Activated T-cell treated with anti-CD3 and anti-CD28 coated beads for 24 hours (primary cell): ENCODE results near the gene LY6G6C.

ENCODE experiments used
- DNase-seq: peaks from one replicate; pipeline ENCODE4 v3.0.0-alpha.2; 2020; ENCODE audit warnings: low read depth

LY6G6C gene

DNA sequence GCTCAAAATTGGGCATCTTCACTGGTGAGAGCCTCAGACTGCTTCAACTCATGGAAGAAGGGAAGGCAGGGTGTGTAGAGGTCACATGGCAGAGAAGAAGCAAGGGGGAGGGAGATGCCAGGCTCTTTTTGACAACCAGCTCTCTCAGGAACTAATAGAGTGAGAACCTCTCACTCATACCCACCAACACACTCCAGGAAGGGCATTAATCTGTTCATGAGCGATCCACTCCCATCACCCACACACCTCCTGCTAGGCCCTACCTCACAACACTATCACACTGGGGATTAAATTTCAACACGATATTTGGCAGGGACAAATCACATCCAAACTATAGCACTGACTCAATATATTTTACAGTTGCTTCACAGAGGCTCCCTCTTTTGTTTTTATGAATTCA, 20.3 kb upstream of the LY6G6C start:
- no peak for DNase-seq

DNA sequence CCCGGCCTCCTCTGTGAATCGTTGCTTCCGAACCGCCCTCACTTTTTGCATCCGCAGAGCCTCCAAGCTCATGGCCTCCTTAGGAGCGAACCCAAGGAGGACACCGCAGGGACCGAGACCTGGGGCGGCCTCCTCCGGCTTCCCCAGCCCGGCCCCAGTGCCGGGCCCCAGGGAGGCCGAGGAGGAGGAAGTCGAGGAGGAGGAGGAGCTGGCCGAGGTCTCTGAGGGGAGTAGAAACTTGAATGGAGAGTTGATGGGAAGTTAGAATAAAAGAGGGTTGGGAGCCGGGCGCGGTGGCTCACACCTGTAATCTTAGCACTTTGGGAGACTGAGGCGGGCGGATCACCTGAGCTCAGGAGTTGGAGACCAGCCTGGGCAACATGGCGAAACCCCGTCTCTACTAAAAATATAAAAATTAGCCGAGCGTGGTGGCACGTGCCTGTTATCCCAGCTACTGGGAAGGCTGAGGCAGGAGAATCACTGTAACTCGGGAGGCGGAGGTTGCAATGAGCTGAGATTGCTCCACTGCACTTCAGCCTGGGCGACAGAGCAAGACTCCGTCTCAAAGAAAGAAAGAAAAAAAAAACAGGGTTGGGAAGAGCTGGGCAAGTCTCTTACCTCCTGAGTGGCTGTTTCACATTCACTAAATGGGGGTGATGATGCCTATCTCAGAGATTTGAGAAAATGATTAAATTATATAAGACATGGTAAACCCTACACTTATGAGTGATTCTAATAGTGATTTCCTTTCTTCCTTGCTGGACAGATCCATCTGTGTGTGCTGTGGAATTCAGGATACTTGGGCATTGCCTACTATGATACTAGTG, 19.1 kb upstream of the LY6G6C start:
- DNase-seq = no peak

DNA sequence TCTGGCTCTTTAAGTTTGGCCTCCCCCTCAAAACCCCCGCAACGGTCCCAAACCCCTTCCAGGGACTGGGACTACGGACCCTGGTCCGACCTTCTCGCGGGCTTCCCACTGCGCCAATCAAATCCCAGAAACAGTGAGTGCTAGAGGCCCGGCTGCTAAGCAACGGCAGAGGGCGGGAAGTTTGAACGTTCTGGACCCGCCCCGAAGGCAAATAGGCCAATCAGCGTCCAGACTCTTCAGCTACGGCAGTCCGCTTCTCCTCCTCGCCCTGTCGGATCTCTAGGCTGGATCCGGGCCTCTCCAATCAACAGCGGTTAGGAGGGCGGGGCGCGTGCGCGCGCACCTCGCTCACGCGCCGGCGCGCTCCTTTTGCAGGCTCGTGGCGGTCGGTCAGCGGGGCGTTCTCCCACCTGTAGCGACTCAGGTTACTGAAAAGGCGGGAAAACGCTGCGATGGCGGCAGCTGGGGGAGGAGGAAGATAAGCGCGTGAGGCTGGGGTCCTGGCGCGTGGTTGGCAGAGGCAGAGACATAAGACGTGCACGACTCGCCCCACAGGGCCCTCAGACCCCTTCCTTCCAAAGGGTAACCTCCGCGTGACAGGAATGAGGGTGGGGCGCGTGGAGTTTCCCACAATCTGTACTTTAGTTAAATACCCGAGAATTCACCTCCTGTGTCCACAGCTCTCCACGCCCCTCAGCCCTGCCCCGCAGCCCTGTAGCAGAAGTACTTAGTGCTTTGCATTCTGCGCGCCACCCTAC, 18.3 kb upstream of the LY6G6C start, which contains the start of gene MSH5:
Gene MSH5 (plus strand): TSS at position 367 of the 758 bp plus-strand sequence. CDS start 462 bp downstream, outside the sequence.
- DNase-seq = peak; percentile 95

GRCh38 chr6:31737991-31738979, 16.7 kb upstream of the LY6G6C start:
- peak; percentile 48 for DNase-seq

- no peak for DNase-seq
These were observed 15.9 kb upstream of the LY6G6C start for GRCh38 chr6:31737315-31737990.

DNA sequence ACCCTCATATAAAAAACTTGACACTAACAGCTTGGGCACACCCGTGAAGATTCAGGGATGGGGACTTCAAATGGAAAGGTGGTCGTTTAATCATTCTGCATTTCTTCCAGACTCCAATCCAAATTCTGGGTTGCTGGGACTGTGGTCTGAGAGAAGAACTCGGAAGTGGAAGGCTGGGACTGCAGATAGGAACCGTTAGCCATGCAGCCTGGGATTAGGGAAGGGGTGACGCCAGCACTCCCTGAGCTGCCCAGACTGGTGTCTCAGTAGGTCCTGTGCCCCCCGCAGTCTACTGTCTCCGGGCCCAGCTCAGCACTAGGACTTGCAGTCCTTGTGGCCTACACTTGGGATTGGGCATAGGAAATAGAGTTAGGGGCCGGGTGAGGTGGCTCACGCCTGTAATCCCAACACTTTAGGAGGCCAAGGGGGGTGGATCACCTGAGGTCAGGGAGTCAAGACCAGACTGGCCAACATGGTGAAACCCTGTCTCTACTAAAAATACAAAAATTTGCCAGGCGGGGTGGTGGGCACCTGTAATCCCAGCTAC, 15.3 kb upstream of the LY6G6C start:
- no peak for DNase-seq

DNA sequence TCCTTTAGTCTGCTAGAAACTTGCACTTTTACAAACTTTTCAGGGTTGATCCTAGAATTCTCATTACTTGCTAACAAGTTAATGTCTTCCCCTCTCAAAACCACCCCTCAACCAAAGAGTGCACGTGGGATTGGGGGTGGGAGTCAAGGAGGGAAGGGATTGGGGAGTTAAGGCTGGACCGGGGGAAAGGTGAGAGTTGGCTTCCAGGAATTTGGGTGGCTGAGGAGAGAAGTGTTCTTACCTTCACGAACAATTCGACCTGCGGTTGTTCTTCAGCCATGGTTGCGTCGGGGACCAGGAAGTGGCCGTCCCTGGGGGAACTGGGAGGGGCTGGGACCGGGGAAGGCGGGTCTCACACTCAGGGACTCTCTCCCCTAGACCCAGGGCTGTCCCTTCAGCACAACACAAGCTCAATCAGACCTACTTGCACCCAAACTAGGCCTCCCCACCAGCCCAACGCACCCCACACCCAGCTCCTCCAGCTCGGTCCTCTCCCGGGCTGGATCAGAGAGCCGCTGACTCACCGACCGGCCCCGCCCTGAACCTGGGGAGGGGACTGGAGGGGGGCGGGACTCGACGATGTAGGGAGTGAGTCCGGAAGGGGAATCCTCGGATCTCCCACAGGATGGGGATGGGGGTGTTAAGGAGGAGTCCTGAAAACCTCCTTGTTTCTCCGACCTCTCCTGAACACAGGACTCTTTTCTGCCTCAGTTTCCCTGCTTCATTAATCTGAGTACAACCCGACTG, 14.6 kb upstream of the LY6G6C start, which contains the start of gene CLIC1:
Gene CLIC1 (minus strand): TSS at position 510 of the 747 bp plus-strand sequence. CDS start 230 bp downstream, at position 280.
- DNase-seq = peak; percentile 75

- DNase-seq = peak; percentile 46
These were observed 13.4 kb upstream of the LY6G6C start for GRCh38 chr6:31734821-31735406.

GRCh38 chr6:31734247-31734820, 12.8 kb upstream of the LY6G6C start:
- DNase-seq = no peak

DNA sequence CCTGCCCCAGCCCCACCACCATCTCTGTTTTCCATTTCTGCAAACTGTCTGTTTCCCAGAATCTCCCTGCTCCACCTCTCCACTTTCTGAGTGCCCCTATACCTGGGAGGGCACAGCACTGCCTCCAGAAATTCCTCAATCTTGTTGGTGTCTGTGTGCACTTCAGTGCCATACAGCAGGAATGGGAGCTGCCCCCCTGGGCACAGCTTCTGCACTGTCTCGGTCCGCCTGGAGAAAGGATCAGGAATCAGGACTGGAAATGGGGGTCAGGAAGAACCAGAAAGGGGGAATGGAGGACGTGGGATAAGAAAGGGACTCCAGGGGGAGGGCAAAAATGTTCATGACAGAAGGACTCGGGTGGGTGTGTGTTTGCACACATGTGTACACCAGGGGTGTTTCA, 12.2 kb upstream of the LY6G6C start:
- DNase-seq = no peak

DNA sequence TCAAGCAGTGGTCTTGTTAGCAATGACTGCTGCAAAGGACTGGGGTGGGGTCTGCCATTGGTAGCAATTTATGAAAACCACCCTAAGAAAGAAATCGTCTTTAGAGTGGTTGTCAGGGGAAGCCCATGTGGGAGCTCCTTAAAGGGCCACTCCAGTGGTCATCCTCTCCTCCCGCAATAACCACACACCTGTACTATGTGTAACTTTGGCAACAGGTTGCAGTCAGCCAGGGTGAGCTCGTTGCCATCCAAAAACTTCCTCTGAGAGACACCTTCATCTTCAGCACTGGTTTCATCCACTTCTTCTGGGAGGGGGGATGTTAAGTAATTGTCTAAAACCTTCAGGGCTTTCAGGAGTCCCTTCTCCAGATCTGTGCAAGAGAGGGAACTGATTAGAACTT, 10.5 kb upstream of the LY6G6C start:
- no peak for DNase-seq

GRCh38 chr6:31730631-31731086, 9.1 kb upstream of the LY6G6C start:
- no peak for DNase-seq

DNA sequence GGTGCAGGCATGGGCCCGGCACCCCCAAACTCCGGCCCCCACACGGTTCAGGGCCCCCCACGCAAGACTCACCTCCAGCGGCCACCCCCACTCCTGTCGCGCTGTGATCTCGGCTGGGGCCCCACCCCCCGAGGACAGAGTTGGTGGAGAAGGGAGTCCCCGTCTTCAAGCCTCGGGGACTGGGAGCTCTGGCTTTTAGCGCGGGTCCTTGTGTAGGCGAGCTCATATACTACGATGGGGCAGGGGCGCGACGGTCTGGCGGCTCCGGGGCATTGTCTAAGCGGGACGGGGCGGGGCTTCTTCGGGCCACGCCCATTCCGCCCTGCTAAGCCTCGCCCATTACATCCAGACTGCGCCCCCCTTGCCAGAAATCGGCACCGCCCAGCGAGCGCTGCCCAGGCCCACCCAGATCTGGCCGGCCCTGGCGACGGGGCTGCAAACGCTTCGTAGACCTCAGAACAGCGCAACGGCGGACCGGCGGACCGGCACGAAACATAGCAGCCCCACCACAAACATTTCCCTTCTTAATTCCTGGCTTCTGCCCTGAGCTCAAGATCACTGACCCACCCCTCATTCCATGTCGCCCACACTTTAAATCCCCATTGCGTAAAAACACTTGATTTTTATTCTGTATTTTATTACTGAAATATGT, 8.6 kb upstream of the LY6G6C start:
- DNase-seq = peak; percentile 48

- DNase-seq = peak; percentile 66
These were observed 8.0 kb upstream of the LY6G6C start for GRCh38 chr6:31729515-31729978.

DNA sequence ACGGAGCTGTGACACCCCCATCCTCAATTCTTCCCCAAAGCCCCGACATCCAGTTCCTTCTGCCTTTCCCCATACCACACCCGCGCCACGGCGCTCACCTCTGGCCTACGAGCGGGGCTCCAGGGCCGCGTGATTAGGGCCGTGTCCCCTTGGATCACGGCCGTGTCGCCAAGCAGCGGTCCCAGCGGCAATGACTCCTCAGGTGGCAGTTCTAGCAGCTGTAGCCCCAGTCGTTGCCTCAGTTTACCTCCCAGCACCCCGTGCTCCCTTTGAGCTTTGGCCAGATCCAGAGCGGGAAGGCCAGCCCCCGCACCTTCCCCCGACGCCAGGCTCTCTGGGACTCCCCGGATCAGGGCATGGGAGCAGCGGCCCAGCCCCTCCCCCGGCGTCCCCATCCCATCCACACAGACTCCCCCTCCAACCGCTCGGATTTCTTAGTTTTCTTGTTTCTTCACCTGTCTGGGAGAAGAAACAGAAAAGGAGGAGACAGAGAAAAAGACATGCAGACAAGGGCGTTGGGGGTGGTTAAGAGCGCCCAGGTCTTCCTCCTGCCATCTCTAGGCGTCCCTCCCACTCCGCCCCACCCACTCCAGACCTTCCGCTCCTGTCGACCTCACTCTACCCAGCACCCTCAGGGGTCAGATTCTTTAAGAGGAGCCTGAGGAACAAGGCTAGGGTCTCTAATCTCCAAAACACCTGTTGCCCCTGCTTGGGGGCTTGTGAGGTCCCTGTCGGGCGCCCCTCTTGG, 7.4 kb upstream of the LY6G6C start, which contains the start of gene DDAH2:
Gene DDAH2 (minus strand): TSS at position 533 of the 748 bp plus-strand sequence. CDS start 138 bp downstream, at position 395.
- DNase-seq = no peak

GRCh38 chr6:31727717-31728671, 6.4 kb upstream of the LY6G6C start:
- no peak for DNase-seq
